Lung (tissue), 12 donors: Measurements from ENCODE around the gene DENR. TPM values are rescaled to one million over a fixed set of nuclear protein-coding genes. Genes with fewer than 3 reads are reported as not detected.

ENCODE experiments used
- ATAC-seq: fragments of 200-7000 bp; cut with Tn5 transposase; one replicate; pipeline ENCODE4 v1.9.1; 2020; ENCODE audit warnings: moderate number of reproducible peaks; ENCODE audit not compliant: insufficient read depth, low FRiP score
- DNase-seq, 3 donors: peaks; one replicate each; pipeline ENCODE4 v3.0.0-alpha.2; 2013 to 2017
- H3K27ac ChIP-seq, 2 donors: one replicate each; pipeline ENCODE4 v1.5.1; 2013; ENCODE audit warnings: mild to moderate bottlenecking in 2 of 2, moderate library complexity in 2 of 2, control low read depth in 1 of 2, inconsistent platforms in 1 of 2, low read depth in 1 of 2, low read length in 1 of 2
- H3K27me3 ChIP-seq, 3 donors: one replicate each; pipeline ENCODE4 v1.5.1; 2013; ENCODE audit warnings: low read length in 2 of 3; ENCODE audit not compliant: control insufficient read depth in 3 of 3, insufficient read depth in 3 of 3
- H3K36me3 ChIP-seq, 4 donors: one replicate each; pipeline ENCODE4 v1.5.1; 2013; ENCODE audit warnings: low read length in 4 of 4, mild to moderate bottlenecking in 1 of 4, moderate library complexity in 1 of 4; ENCODE audit not compliant: control insufficient read depth in 4 of 4, insufficient read depth in 4 of 4
- H3K4me1 ChIP-seq, 5 donors: one replicate each; pipeline ENCODE4 v1.5.1; 2013; ENCODE audit warnings: low read length in 5 of 5, mild to moderate bottlenecking in 2 of 5, moderate library complexity in 1 of 5; ENCODE audit not compliant: control insufficient read depth in 5 of 5, insufficient read depth in 5 of 5
- H3K4me3 ChIP-seq: one replicate; pipeline ENCODE4 v1.5.1; 2013; ENCODE audit warnings: mild to moderate bottlenecking, control low read depth, moderate library complexity
- H3K9ac ChIP-seq, 2 donors: one replicate each; pipeline ENCODE4 v1.5.1; 2013; ENCODE audit warnings: low read length in 2 of 2, control low read depth in 1 of 2; ENCODE audit not compliant: insufficient read depth in 1 of 2
- H3K9me3 ChIP-seq, 4 donors: one replicate each; pipeline ENCODE4 v1.5.1; 2013; ENCODE audit warnings: low read length in 3 of 4, mild to moderate bottlenecking in 1 of 4, moderate library complexity in 1 of 4; ENCODE audit not compliant: control insufficient read depth in 4 of 4, insufficient read depth in 3 of 4
- WGBS, 2 donors: extraction: QIAGEN DNeasy Blood & Tissue Kit; methylation state at CpG; one replicate each; pipeline ENCODE4 v1.1.7; 2013; 5-methylcytosine and 5-hydroxymethylcytosine counted together
- polyA plus RNA-seq, 2 donors: library from polyadenylated mRNA; stranded (reverse); fragments of 200-250 nt; gene quantifications; one replicate each; pipeline ENCODE4 v1.2.1, GENCODE V29; 2013
- total RNA-seq, 2 donors: library from RNA; depleted of rRNA in 1 of 2; stranded (reverse); fragments of >200 nt in 1 of 2; gene quantifications; one replicate each; pipeline ENCODE4 v1.2.1, GENCODE V29; 2014 to 2021
- TF ChIP-seq, protein P1 (sequence below): IDR thresholded peaks from 2 replicates; pipeline ENCODE4 v1.5.1; 2012; ENCODE audit warnings: mild to moderate bottlenecking; ENCODE audit errors: control extremely low read depth, extremely low read depth
- donor health status: control.
- donor health status: control.
- donor health status: Bipolar disorder and iron deficiency.
- donor health status: healthy.
- donor health status: DM: yes; HTN: yes; CAD: no.

The DENR gene
- total and polyA plus RNA-seq, 4 donors = 19.5 to 40.2 (median 25.6) TPM

DNA sequence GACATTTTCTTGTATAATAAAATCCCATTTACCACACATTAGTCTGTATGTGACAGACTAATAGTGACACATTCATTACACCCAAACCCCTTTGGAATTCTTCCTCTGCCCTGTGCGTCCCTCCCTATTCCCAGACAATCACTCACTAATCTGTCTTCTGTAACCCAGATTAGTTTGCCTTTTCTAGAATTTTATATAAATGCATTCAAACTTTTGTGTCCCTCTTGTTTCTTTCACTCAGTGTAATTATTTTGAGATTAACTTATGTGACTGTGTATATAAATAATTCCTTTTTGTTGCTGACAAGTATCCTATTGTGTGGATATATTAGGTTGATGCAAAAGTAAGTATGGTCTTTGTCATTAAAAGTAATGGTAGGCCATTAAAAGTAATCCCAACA is 55.0 kb downstream of the DENR start:
- Histone ChIP-seq H3K4me1 (no peaks in the 10 kb centered on the region), H3K4me3 (no peak overlapping the region), H3K9me3 (no peaks in the 10 kb centered on the region), H3K9ac (no peak overlapping the region), H3K27ac (no peak overlapping the region), H3K27me3 (no peaks in the 10 kb centered on the region), H3K36me3 (no peaks in the 10 kb centered on the region)
- TF ChIP-seq, protein P1, sequence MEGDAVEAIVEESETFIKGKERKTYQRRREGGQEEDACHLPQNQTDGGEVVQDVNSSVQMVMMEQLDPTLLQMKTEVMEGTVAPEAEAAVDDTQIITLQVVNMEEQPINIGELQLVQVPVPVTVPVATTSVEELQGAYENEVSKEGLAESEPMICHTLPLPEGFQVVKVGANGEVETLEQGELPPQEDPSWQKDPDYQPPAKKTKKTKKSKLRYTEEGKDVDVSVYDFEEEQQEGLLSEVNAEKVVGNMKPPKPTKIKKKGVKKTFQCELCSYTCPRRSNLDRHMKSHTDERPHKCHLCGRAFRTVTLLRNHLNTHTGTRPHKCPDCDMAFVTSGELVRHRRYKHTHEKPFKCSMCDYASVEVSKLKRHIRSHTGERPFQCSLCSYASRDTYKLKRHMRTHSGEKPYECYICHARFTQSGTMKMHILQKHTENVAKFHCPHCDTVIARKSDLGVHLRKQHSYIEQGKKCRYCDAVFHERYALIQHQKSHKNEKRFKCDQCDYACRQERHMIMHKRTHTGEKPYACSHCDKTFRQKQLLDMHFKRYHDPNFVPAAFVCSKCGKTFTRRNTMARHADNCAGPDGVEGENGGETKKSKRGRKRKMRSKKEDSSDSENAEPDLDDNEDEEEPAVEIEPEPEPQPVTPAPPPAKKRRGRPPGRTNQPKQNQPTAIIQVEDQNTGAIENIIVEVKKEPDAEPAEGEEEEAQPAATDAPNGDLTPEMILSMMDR = no peak
- DNase-seq = no peak
- no peak for ATAC-seq
- 94 to 97% methylated on average over 1 of the region's 1 CpG for WGBS, 2 donors

GRCh38 chr12:122811777-122812176 is 59.2 kb downstream of the DENR start:
- WGBS, 2 donors = 68 to 87% methylated on average over 3 of the region's 3 CpGs
- Histone ChIP-seq H3K27ac (no peak overlapping the region), H3K27me3 (no peaks in the 10 kb centered on the region), H3K4me1 (no peaks in the 10 kb centered on the region), H3K4me3 (no peak overlapping the region), H3K9me3 (no peaks in the 10 kb centered on the region), H3K9ac (no peak overlapping the region), H3K36me3 (no peaks in the 10 kb centered on the region)
- ATAC-seq (no peak), DNase-seq (no peak)
- TF ChIP-seq, protein P1 = no peak

GRCh38 chr12:122813310-122813713 is 60.7 kb downstream of the DENR start:
- TF ChIP-seq, protein P1 = no peak
- WGBS, 2 donors = 48 to 72% methylated on average over 10 of the region's 10 CpGs
- DNase-seq (no peak), ATAC-seq (no peak)
- H3K27me3 ChIP-seq = no peaks in the 10 kb centered on the region
- no peaks in the 10 kb centered on the region for H3K9me3 ChIP-seq
- no peak overlapping the region for H3K4me3 ChIP-seq
- H3K36me3 ChIP-seq = no peaks in the 10 kb centered on the region
- H3K27ac ChIP-seq = no peak overlapping the region
- no peak overlapping the region for H3K9ac ChIP-seq
- no peaks in the 10 kb centered on the region for H3K4me1 ChIP-seq

DNA sequence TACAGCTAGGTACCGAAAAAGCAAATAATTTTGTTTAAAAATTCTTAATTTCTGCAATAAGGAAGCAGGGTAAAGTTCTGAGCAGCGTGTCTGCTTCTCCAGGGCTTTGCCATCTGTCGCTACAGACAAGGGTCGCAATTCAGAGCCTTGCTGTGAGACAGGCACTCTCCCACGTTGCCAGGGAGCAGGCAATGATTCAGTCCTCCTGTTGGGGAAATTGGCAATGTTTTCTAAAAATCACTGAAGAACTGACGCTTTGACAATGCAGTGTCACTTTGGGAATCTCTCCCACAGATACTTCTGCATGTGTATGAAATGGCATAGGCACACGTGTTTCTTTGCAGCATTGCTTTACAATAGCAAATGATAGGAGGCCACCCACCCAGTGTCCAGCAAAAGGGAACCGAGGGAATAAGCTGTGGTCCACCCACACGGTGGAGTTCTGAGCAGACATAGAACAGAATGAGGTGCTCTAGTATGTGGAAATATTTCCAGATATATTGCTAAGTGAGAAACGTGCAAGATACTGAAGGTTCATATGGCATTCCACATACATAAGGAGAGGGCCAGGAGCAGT is 66.7 kb downstream of the DENR start:
- ATAC-seq (no peak), DNase-seq (no peak)
- no peak overlapping the region for H3K4me3 ChIP-seq
- no peak overlapping the region for H3K9ac ChIP-seq
- 60 to 76% methylated on average over 10 of the region's 10 CpGs for WGBS, 2 donors
- H3K4me1 ChIP-seq = no peaks in the 10 kb centered on the region
- no peak overlapping the region for H3K27ac ChIP-seq
- TF ChIP-seq, protein P1 = no peak
- no peaks in the 10 kb centered on the region for H3K27me3 ChIP-seq
- H3K36me3 ChIP-seq = no peaks in the 10 kb centered on the region
- no peaks in the 10 kb centered on the region for H3K9me3 ChIP-seq
